Activated CD8-positive, alpha-beta memory T cell treated with anti-CD3 and anti-CD28 coated beads, Interleukin-2, amount 50 U/mL, for 4 hours (primary cell): Measurements from ENCODE around the gene CRB2.
"Not testable (repeated sequence)": the region's sequence is repeated elsewhere in the genome, so short reads cannot be mapped to it uniquely, and the experiment has no call there.

Experiments used
- DNase-seq: peaks from one replicate; pipeline ENCODE4 v3.0.0-alpha.2; 2020

Gene CRB2

GRCh38 chr9:123383512-123384170, 27.6 kb downstream of the CRB2 start:
- DNase-seq, result no peak

- no peak for DNase-seq
Observed at GRCh38 chr9:123387686-123388085, 31.7 kb downstream of the CRB2 start.

GRCh38 chr9:123389070-123389469, 33.1 kb downstream of the CRB2 start:
- no peak for DNase-seq

- no peak for DNase-seq
Observed at GRCh38 chr9:123389698-123390097, 33.7 kb downstream of the CRB2 start.

- no peak for DNase-seq
Observed at GRCh38 chr9:123390337-123391135, 34.5 kb downstream of the CRB2 start.

GRCh38 chr9:123391233-123391632, 35.2 kb downstream of the CRB2 start:
- DNase-seq, result no peak

- DNase-seq, result no peak
Observed at GRCh38 chr9:123391946-123392345, 35.9 kb downstream of the CRB2 start.

GRCh38 chr9:123392802-123393201, 36.8 kb downstream of the CRB2 start:
- DNase-seq, result no peak

GRCh38 chr9:123394291-123395235, 38.6 kb downstream of the CRB2 start:
- no peak for DNase-seq

- no peak for DNase-seq
Observed at GRCh38 chr9:123395276-123395688, 39.3 kb downstream of the CRB2 start.

- no peak for DNase-seq
Observed at GRCh38 chr9:123395689-123396511, 39.9 kb downstream of the CRB2 start.

GRCh38 chr9:123397975-123398374, 42.0 kb downstream of the CRB2 start:
- DNase-seq, result no peak

- not testable (repeated sequence) for DNase-seq
Observed at GRCh38 chr9:123398938-123399337, 42.9 kb downstream of the CRB2 start.

- no peak for DNase-seq
Observed at GRCh38 chr9:123399803-123400378, 43.9 kb downstream of the CRB2 start.

- DNase-seq, result no peak
Observed at GRCh38 chr9:123400926-123401503, 45.0 kb downstream of the CRB2 start.

GRCh38 chr9:123401879-123402513, 46.0 kb downstream of the CRB2 start:
- DNase-seq, result no peak

GRCh38 chr9:123402981-123403509, 47.0 kb downstream of the CRB2 start:
- no peak for DNase-seq

- no peak for DNase-seq
Observed at GRCh38 chr9:123406016-123406415, 50.0 kb downstream of the CRB2 start.

- no peak for DNase-seq
Observed at GRCh38 chr9:123406691-123407216, 50.8 kb downstream of the CRB2 start.

- no peak for DNase-seq
Observed at GRCh38 chr9:123407217-123407851, 51.3 kb downstream of the CRB2 start.
